Measurements from ENCODE around the gene MCF2L.

- TF ChIP-seq, protein P1, sequence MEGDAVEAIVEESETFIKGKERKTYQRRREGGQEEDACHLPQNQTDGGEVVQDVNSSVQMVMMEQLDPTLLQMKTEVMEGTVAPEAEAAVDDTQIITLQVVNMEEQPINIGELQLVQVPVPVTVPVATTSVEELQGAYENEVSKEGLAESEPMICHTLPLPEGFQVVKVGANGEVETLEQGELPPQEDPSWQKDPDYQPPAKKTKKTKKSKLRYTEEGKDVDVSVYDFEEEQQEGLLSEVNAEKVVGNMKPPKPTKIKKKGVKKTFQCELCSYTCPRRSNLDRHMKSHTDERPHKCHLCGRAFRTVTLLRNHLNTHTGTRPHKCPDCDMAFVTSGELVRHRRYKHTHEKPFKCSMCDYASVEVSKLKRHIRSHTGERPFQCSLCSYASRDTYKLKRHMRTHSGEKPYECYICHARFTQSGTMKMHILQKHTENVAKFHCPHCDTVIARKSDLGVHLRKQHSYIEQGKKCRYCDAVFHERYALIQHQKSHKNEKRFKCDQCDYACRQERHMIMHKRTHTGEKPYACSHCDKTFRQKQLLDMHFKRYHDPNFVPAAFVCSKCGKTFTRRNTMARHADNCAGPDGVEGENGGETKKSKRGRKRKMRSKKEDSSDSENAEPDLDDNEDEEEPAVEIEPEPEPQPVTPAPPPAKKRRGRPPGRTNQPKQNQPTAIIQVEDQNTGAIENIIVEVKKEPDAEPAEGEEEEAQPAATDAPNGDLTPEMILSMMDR (IDR thresholded peaks at IDR 0.05), result no peak
- TF ChIP-seq POLR2A (IDR thresholded peaks at IDR 0.05), result no peak
These were observed 21.2 kb upstream of the MCF2L start for GRCh38 chr13:112947796-112948195.
